CD8-positive, alpha-beta memory T cell (primary cell): ENCODE measurements around the gene WDPCP. TPM values are rescaled to one million over a fixed set of nuclear protein-coding genes. Genes with fewer than 3 reads are reported as not detected.

ENCODE experiments used
- CTCF ChIA-PET: fragments of 350-600 bp; sonication (Branson Sonifier 250); formaldehyde crosslinking; loops from one replicate; lab custom pipeline; 2021; ENCODE audit warnings: antibody characterized with exemption; lab: Charles Lee
- POLR2A ChIA-PET: fragments of 350-600 bp; sonication (Branson Sonifier 250); formaldehyde crosslinking; loops from one replicate; lab custom pipeline; 2021; ENCODE audit warnings: antibody characterized with exemption; lab: Charles Lee
- DNase-seq, 5 donors: peaks; one replicate each; pipeline versions ENCODE4 v3.0.0 to v3.0.0-alpha.2; 2020 to 2022; ENCODE audit warnings: mixed read lengths in 1 of 5
- H3K27ac ChIP-seq: one replicate; pipeline ENCODE4 v1.7.0; 2013; ENCODE audit warnings: low read depth, mild to moderate bottlenecking, low read length, moderate library complexity
- H3K27me3 ChIP-seq: 2 replicates; pipeline ENCODE4 v1.7.0; 2013; ENCODE audit warnings: low read length, mild to moderate bottlenecking; ENCODE audit not compliant: insufficient read depth, poor library complexity, severe bottlenecking
- H3K36me3 ChIP-seq: 2 replicates; pipeline ENCODE4 v1.7.0; 2013; ENCODE audit warnings: mild to moderate bottlenecking, low read length, moderate library complexity; ENCODE audit not compliant: insufficient read depth
- H3K4me1 ChIP-seq: 2 replicates; pipeline ENCODE4 v1.7.0; 2013; ENCODE audit warnings: mild to moderate bottlenecking, low read length, moderate library complexity; ENCODE audit not compliant: insufficient read depth
- H3K4me3 ChIP-seq: 2 replicates; pipeline ENCODE4 v1.7.0; 2013; ENCODE audit warnings: mild to moderate bottlenecking, low read length
- H3K9me3 ChIP-seq: 2 replicates; pipeline ENCODE4 v1.7.0; 2013; ENCODE audit warnings: mild to moderate bottlenecking, low read length
- H3K27ac Mint-ChIP-seq, 8 donors: one replicate each; pipeline ENCODE4 v1.8.0; 2020 to 2021; ENCODE audit warnings: mixed read lengths in 8 of 8, mild to moderate bottlenecking in 6 of 8, inconsistent platforms in 3 of 8, moderate library complexity in 3 of 8
- H3K27me3 Mint-ChIP-seq, 2 donors: one replicate each; pipeline ENCODE4 v1.8.0; 2020 to 2021; ENCODE audit warnings: mixed read lengths in 2 of 2, mild to moderate bottlenecking in 1 of 2, moderate library complexity in 1 of 2
- H3K36me3 Mint-ChIP-seq, 3 donors: one replicate each; pipeline ENCODE4 v1.8.0; 2020 to 2021; ENCODE audit warnings: mixed read lengths in 3 of 3, inconsistent platforms in 1 of 3, mild to moderate bottlenecking in 1 of 3
- H3K4me1 Mint-ChIP-seq, 3 donors: one replicate each; pipeline ENCODE4 v1.8.0; 2020 to 2021; ENCODE audit warnings: mixed read lengths in 3 of 3, inconsistent platforms in 1 of 3, mild to moderate bottlenecking in 1 of 3
- H3K4me3 Mint-ChIP-seq, 7 donors: one replicate each; pipeline ENCODE4 v1.8.0; 2020 to 2021; ENCODE audit warnings: mixed read lengths in 7 of 7, mild to moderate bottlenecking in 6 of 7, moderate library complexity in 4 of 7, inconsistent platforms in 2 of 7
- H3K9me3 Mint-ChIP-seq, 5 donors: one replicate each; pipeline ENCODE4 v1.8.0; 2020 to 2022; ENCODE audit warnings: mixed read lengths in 5 of 5, mild to moderate bottlenecking in 3 of 5, moderate library complexity in 2 of 5, inconsistent platforms in 1 of 5
- polyA plus RNA-seq: library from polyadenylated mRNA; unstranded; fragments of 300-500 nt; fragmentation: Illumina TruSeq; gene quantifications from one replicate; pipeline ENCODE4 v1.2.3, GENCODE V29; 2021
- total RNA-seq, 2 experiments: library from RNA; stranded (reverse); gene quantifications; one replicate each; pipeline ENCODE4 v1.2.3, GENCODE V29; 2021

WDPCP gene
- total and polyA plus RNA-seq, 3 experiments from 2014 or later: 5.9 to 7.9 (median 7.2) TPM

DNA sequence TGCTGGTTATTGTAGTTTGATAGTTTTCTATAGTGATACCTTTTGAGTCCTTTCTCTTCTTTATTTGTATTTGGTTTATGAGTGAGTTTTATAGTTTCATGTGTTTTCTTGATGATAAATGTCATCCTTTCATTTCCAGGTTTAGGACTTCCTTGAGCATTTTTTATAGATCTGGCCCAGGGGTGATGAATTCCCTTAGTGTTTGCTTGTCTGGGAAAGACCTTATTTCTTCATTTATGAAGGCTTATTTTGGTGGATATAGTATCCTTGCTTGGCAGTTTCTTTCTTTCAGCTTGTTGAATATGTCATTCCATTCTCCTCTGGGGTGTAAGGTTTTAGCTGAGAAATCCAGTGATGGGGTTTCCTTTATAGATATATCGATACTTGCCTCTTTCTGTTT is 483.8 kb downstream of the WDPCP start:
- Histone ChIP-seq H3K27me3 (no peaks in the 10 kb centered on the region), H3K4me3 (no peak overlapping the region), H3K4me1 (no peaks in the 10 kb centered on the region), H3K27ac (no peak overlapping the region), H3K36me3 (no peaks in the 10 kb centered on the region), H3K9me3 (no peaks in the 10 kb centered on the region)
- H3K4me3 Mint-ChIP-seq: no peak overlapping the region
- peaks cover 31 to 40% (median 34%) of the 10 kb centered on the region in 5 donors for H3K9me3 Mint-ChIP-seq
- H3K4me1 Mint-ChIP-seq: no peaks in the 10 kb centered on the region
- ChIA-PET CTCF (no interaction called here), POLR2A (no interaction called here)
- no peak for DNase-seq
- peaks cover 0 to 2% (median 0%) of the 10 kb centered on the region in 3 donors for H3K36me3 Mint-ChIP-seq
- H3K27me3 Mint-ChIP-seq: peaks cover 6 to 18% of the 10 kb centered on the region in 2 donors
- H3K27ac Mint-ChIP-seq: no peak overlapping the region

DNA sequence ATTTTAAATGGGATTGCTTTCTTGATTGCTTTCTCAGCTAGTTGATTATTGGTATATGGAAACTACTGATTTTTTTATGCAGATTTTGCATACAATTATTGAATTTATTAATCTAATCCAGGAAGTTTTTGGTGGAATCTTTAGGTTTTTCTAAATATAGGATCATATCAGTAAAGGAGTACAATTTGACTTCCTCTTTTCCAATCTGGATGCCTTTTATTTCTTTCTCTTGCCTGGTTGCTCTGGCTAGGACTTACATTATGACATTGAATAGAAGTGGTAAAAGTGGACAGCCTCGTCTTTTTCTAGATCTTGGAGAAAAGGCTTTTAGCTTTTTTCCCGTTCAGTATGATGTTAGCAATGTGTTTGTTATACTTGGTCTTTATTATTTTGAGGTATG is 486.3 kb downstream of the WDPCP start:
- Mint-ChIP-seq H3K9me3 (peaks cover 27 to 38% (median 31%) of the 10 kb centered on the region in 5 donors), H3K4me1 (no peaks in the 10 kb centered on the region), H3K36me3 (no peaks in the 10 kb centered on the region), H3K27ac (no peak overlapping the region), H3K27me3 (peaks cover 7 to 13% of the 10 kb centered on the region in 2 donors), H3K4me3 (no peak overlapping the region)
- ChIA-PET POLR2A (no interaction called here), CTCF (no interaction called here)
- no peaks in the 10 kb centered on the region for H3K4me1 ChIP-seq
- H3K9me3 ChIP-seq: no peaks in the 10 kb centered on the region
- no peaks in the 10 kb centered on the region for H3K36me3 ChIP-seq
- H3K4me3 ChIP-seq: no peak overlapping the region
- H3K27ac ChIP-seq: no peak overlapping the region
- H3K27me3 ChIP-seq: no peaks in the 10 kb centered on the region
- DNase-seq: no peak

DNA sequence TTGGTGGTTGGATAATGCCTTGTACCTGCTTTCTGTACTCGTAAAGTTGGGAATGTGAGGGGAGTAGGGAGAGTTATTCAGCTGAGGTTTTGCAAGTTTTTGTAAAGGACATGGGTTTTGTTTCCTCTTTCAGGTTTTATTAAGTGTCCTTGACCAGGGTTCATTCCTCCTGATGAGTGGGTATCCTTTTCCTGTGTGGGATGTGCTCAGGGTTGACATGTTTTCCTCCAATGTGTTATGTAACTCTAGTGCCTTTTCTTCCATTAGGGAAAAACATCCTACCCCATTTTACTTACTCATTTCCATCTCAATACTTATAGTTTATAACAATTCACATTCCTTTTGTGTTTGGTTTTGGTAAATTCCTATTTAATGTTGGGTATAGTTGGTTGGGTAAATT is 489.2 kb downstream of the WDPCP start:
- Histone ChIP-seq H3K27me3 (no peaks in the 10 kb centered on the region), H3K4me3 (no peak overlapping the region), H3K36me3 (no peaks in the 10 kb centered on the region), H3K9me3 (no peaks in the 10 kb centered on the region), H3K27ac (no peak overlapping the region), H3K4me1 (no peaks in the 10 kb centered on the region)
- POLR2A ChIA-PET: no interaction called here
- no peaks in the 10 kb centered on the region for H3K4me1 Mint-ChIP-seq
- DNase-seq: no peak
- H3K36me3 Mint-ChIP-seq: no peaks in the 10 kb centered on the region
- H3K27ac Mint-ChIP-seq: no peak overlapping the region
- CTCF ChIA-PET: no interaction called here
- peaks cover 8 to 15% of the 10 kb centered on the region in 2 donors for H3K27me3 Mint-ChIP-seq
- peaks cover 6 to 19% (median 16%) of the 10 kb centered on the region in 5 donors for H3K9me3 Mint-ChIP-seq
- no peak overlapping the region for H3K4me3 Mint-ChIP-seq

DNA sequence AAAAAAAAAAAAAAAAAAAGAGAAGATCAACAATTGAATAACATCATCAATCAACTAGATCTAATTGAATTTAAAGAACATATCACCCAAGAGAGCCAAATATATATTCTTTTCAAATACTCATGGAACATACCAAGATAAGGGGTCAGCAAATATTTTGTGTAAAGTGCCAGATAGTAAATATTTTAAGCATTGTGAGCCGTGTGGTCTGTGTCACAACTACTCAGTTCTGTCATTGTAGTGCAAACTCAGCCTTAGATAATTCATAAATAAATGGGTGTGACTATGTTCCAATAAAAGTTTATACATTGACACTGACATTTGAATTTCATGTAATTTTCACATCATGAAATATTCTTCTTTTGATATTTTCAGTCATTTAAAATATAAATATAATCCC is 491.8 kb downstream of the WDPCP start:
- peaks cover 0 to 12% (median 2%) of the 10 kb centered on the region in 5 donors for H3K9me3 Mint-ChIP-seq
- Histone ChIP-seq H3K9me3 (no peaks in the 10 kb centered on the region), H3K36me3 (no peaks in the 10 kb centered on the region), H3K4me1 (no peaks in the 10 kb centered on the region), H3K4me3 (no peak overlapping the region), H3K27ac (no peak overlapping the region), H3K27me3 (no peaks in the 10 kb centered on the region)
- DNase-seq: no peak
- H3K27ac Mint-ChIP-seq: no peak overlapping the region
- no peak overlapping the region for H3K4me3 Mint-ChIP-seq
- ChIA-PET CTCF (no interaction called here), POLR2A (no interaction called here)
- H3K27me3 Mint-ChIP-seq: peaks cover 7 to 16% of the 10 kb centered on the region in 2 donors
- H3K36me3 Mint-ChIP-seq: no peaks in the 10 kb centered on the region
- H3K4me1 Mint-ChIP-seq: no peaks in the 10 kb centered on the region

DNA sequence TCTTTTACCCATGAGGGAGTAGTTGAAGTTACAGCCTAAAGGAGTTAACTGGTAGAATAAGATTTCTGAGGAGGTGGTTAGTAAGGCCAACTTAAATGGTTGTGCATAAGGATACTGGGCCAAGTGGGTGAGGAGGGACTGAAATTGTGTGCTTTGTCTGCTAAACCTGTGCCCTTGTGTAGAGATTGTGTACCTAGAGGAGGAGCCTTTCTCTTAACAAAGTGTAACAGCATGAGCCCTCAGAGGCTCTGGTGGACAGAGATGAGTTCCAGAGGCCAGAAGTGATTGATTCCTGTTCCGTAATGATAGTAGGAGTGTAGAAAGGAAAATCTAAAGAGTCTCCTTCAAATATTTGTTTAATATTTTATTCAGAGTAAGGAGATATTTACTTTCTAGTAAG is 494.8 kb downstream of the WDPCP start:
- DNase-seq: no peak
- H3K9me3 Mint-ChIP-seq: peaks cover 0 to 10% (median 9%) of the 10 kb centered on the region in 5 donors
- Histone ChIP-seq H3K27me3 (no peaks in the 10 kb centered on the region), H3K27ac (no peak overlapping the region), H3K4me1 (no peaks in the 10 kb centered on the region), H3K9me3 (no peaks in the 10 kb centered on the region), H3K4me3 (no peak overlapping the region), H3K36me3 (no peaks in the 10 kb centered on the region)
- no peak overlapping the region for H3K27ac Mint-ChIP-seq
- H3K4me1 Mint-ChIP-seq: no peaks in the 10 kb centered on the region
- H3K27me3 Mint-ChIP-seq: peaks cover 5 to 20% of the 10 kb centered on the region in 2 donors
- no peak overlapping the region for H3K4me3 Mint-ChIP-seq
- POLR2A ChIA-PET: no interaction called here
- CTCF ChIA-PET: no interaction called here
- no peaks in the 10 kb centered on the region for H3K36me3 Mint-ChIP-seq

DNA sequence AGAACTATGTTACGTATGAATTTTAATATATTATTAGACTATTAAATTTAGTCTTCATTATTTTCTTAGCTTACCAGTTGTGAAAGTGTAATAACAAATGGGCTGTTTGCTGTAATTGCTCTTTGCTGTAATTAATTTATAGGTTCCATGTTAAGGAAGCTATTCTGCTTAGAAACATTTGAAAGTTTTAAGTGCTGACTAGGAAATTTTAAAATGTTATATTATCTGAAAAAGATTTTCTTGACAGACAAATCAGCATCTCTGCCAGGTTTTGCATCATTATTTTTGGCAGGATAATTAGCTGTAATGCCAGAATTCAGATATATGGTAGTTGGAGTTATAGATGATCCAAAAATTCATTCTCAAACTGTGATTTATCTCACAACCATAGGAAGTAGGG is 495.4 kb downstream of the WDPCP start:
- Histone ChIP-seq H3K27me3 (no peaks in the 10 kb centered on the region), H3K4me1 (no peaks in the 10 kb centered on the region), H3K9me3 (no peaks in the 10 kb centered on the region), H3K4me3 (no peak overlapping the region), H3K36me3 (no peaks in the 10 kb centered on the region), H3K27ac (no peak overlapping the region)
- Mint-ChIP-seq H3K4me1 (no peaks in the 10 kb centered on the region), H3K27me3 (peaks cover 5 to 20% of the 10 kb centered on the region in 2 donors), H3K36me3 (no peaks in the 10 kb centered on the region), H3K4me3 (no peak overlapping the region), H3K27ac (no peak overlapping the region), H3K9me3 (peaks cover 0 to 10% (median 9%) of the 10 kb centered on the region in 5 donors)
- ChIA-PET CTCF (no interaction called here), POLR2A (no interaction called here)
- DNase-seq: no peak

DNA sequence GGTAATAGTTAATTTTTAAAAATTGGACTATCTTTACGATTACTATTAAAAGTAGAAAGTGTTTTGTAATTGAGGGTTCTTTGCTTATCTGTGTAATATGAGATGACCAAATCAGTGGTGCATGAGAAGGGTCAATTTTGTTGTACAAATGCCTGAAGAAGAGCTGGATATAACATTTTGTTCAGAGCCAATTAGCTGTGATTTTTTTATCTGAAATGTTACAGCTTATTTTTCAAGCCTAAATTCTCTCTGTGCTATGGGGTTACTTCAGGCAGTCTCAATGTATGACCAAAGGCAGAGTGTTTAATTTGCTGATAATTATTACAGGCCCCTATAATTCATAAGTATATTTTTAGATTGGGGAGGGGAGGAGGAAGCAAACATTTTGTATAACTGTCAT is 495.9 kb downstream of the WDPCP start:
- peaks cover 0 to 10% (median 9%) of the 10 kb centered on the region in 5 donors for H3K9me3 Mint-ChIP-seq
- Histone ChIP-seq H3K27me3 (no peaks in the 10 kb centered on the region), H3K9me3 (no peaks in the 10 kb centered on the region), H3K36me3 (no peaks in the 10 kb centered on the region), H3K27ac (no peak overlapping the region), H3K4me3 (no peak overlapping the region), H3K4me1 (no peaks in the 10 kb centered on the region)
- no peaks in the 10 kb centered on the region for H3K4me1 Mint-ChIP-seq
- H3K36me3 Mint-ChIP-seq: no peaks in the 10 kb centered on the region
- H3K4me3 Mint-ChIP-seq: no peak overlapping the region
- ChIA-PET POLR2A (no interaction called here), CTCF (no interaction called here)
- DNase-seq: no peak
- peaks cover 5 to 20% of the 10 kb centered on the region in 2 donors for H3K27me3 Mint-ChIP-seq
- H3K27ac Mint-ChIP-seq: no peak overlapping the region

DNA sequence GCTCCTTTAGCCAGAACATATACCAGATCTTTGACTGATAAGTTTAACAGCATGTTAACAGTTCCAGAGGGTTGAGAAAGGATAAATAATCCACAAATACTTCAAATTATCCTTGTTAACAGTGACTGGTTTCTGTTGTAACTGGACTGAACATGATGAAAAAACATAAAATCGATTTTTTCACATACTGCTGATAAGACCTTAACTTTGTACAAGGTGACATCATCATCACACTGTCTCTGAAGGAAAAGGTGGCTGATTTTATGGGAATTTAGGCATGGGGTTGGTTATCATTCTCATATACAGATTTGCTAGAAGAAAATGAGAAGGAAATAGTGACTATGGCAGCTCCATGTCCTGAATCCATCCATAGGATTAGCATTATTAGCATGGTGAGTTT is 501.6 kb downstream of the WDPCP start:
- Histone ChIP-seq H3K4me1 (no peaks in the 10 kb centered on the region), H3K4me3 (no peak overlapping the region), H3K9me3 (no peaks in the 10 kb centered on the region), H3K27me3 (no peaks in the 10 kb centered on the region), H3K27ac (no peak overlapping the region), H3K36me3 (no peaks in the 10 kb centered on the region)
- CTCF ChIA-PET: no interaction called here
- peaks cover 0 to 9% (median 6%) of the 10 kb centered on the region in 5 donors for H3K9me3 Mint-ChIP-seq
- no peaks in the 10 kb centered on the region for H3K36me3 Mint-ChIP-seq
- no peak overlapping the region for H3K27ac Mint-ChIP-seq
- POLR2A ChIA-PET: no interaction called here
- no peak for DNase-seq
- no peak overlapping the region for H3K4me3 Mint-ChIP-seq
- H3K4me1 Mint-ChIP-seq: no peaks in the 10 kb centered on the region
- H3K27me3 Mint-ChIP-seq: peaks cover 5 to 31% of the 10 kb centered on the region in 2 donors

DNA sequence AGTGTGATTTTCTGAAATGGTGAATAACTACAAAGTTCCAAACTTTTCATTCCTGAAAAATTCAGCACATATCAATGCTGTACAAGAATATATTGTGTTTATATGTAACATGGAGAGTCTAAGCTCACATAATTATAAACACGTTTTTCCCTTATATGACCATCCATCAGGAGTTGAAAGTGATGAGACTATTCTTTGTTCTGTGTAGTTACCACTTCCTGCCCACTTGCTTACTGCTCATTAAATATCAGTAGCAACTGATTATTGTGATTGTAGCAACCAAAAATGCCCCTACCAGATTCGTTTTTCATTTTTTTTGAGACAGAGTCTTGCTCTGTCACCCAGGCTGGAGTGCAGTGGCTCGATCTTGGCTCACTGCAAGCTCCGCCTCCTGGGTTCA is 506.9 kb downstream of the WDPCP start:
- POLR2A ChIA-PET: no interaction called here
- Histone ChIP-seq H3K36me3 (no peaks in the 10 kb centered on the region), H3K27me3 (no peaks in the 10 kb centered on the region), H3K4me1 (no peaks in the 10 kb centered on the region), H3K4me3 (no peak overlapping the region), H3K27ac (no peak overlapping the region), H3K9me3 (no peaks in the 10 kb centered on the region)
- CTCF ChIA-PET: no interaction called here
- Mint-ChIP-seq H3K4me1 (no peaks in the 10 kb centered on the region), H3K4me3 (no peak overlapping the region), H3K27me3 (peaks cover 14 to 54% of the 10 kb centered on the region in 2 donors), H3K36me3 (no peaks in the 10 kb centered on the region), H3K9me3 (peaks cover 0 to 2% (median 0%) of the 10 kb centered on the region in 5 donors), H3K27ac (no peak overlapping the region)
- DNase-seq: no peak
